Astrocyte of the spinal cord (primary cell): ENCODE data around the gene PRPF19.

Source experiments
- DNase-seq: peaks from one replicate; pipeline ENCODE4 v3.0.0; 2011; ENCODE audit warnings: low read depth, low spot score
- H3K4me3 ChIP-seq: 2 replicates; pipeline ENCODE4 v1.5.1; 2011; ENCODE audit warnings: low read depth, mild to moderate bottlenecking, low read length, moderate library complexity
- CTCF ChIP-seq: IDR thresholded peaks from 2 replicates; pipeline ENCODE4 v1.5.1; 2012; ENCODE audit warnings: low read depth, mild to moderate bottlenecking, low read length, inconsistent platforms
- in situ Hi-C: cut with HindIII; loops from 2 replicates; pipeline ENCODE4 v1.10.0; 2017; ENCODE audit warnings: low sequenced_read_pairs

Gene PRPF19

GRCh38 chr11:60867871-60868681 is 38.3 kb downstream of the PRPF19 start:
- TF ChIP-seq CTCF, result no peak
- no peak for DNase-seq
- in situ Hi-C loops, result no loop called here
- no peak overlapping the region for H3K4me3 ChIP-seq

- in situ Hi-C loops, result no loop called here
- TF ChIP-seq CTCF, result no peak
- DNase-seq, result no peak
- H3K4me3 ChIP-seq, result no peak within 1 kb of the TSS
Measured at GRCh38 chr11:60866911-60867870, 39.2 kb downstream of the PRPF19 start, which contains the start of gene ZP1. ZP1 (plus strand) TSS chr11:60867542; CDS start chr11:60867562, 20 bp downstream.

GRCh38 chr11:60864856-60865513 is 41.4 kb downstream of the PRPF19 start:
- in situ Hi-C loops, result no loop called here
- no peak for DNase-seq
- no peak for TF ChIP-seq CTCF
- no peak overlapping the region for H3K4me3 ChIP-seq

GRCh38 chr11:60863550-60864521 is 42.5 kb downstream of the PRPF19 start:
- H3K4me3 ChIP-seq, result no peak overlapping the region
- in situ Hi-C loops, result no loop called here
- TF ChIP-seq CTCF, result no peak
- no peak for DNase-seq

GRCh38 chr11:60862171-60862570 is 44.2 kb downstream of the PRPF19 start:
- no peak overlapping the region for H3K4me3 ChIP-seq
- in situ Hi-C loops, result no loop called here
- TF ChIP-seq CTCF, result no peak
- no peak for DNase-seq
